Right renal pelvis (tissue), 4 donors: ENCODE data around the gene UBAP1. TPM values are rescaled to one million over a fixed set of nuclear protein-coding genes. Genes with fewer than 3 reads are reported as not detected.
"Not testable (repeated sequence)": the region's sequence is repeated elsewhere in the genome, so short reads cannot be mapped to it uniquely, and the experiment has no call there.

Experiments
- DNase-seq, 4 donors: peaks; one replicate each; pipeline ENCODE4 v3.0.0-alpha.2; 2013; ENCODE audit warnings: low read depth in 4 of 4, low spot score in 3 of 4, missing footprints in 1 of 4
- polyA plus RNA-seq, 4 donors: library from polyadenylated mRNA; unstranded; fragments of 120-200 nt; gene quantifications; one replicate each; pipeline ENCODE4 v1.2.1, GENCODE V29; 2013; ENCODE audit not compliant: insufficient read length in 4 of 4

Gene UBAP1
- polyA plus RNA-seq, 4 donors = 57.7 to 64.8 (median 64.0) TPM

DNA sequence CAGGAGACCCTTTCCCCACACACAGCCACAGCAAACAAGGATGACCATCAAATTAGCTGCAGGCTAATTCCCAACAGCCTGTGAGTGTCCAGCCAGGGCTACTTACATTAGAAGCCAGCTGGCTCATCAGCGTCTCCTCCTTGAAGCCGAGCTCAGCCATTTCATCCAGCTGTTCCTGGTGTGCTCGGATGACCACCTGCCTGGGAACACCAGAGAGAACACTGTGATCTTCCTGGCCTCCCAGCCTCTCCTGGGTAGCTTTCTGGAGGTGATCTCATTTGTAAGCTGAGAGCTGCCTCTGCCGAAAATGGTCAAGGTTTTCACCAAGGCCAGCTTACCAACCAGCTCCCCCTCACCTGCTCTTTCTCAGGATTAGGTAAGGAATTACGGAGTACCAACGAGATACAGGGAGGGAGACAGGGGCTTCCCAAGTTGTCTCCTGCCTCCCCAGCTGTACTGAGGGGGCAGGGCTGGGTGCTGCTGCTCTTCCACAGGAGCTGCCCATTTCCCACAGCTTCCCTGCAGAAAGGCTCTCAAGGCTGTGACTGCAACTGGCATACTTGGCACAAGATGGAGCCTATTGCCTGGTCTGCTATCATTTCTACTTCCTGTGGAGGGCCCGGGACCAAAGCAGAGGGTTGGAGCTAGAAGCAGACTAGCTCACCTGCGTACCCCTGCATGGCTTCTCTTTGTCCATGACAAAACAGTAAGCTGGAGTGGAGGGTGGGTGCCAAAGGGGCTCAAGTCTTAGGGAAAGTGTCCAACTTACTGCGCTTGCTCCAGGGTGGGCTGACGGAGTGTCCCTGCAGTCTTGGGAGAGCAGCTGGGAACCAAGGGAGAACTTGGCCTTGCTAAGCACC is 76.4 kb downstream of the UBAP1 start:
- DNase-seq = no peak

DNA sequence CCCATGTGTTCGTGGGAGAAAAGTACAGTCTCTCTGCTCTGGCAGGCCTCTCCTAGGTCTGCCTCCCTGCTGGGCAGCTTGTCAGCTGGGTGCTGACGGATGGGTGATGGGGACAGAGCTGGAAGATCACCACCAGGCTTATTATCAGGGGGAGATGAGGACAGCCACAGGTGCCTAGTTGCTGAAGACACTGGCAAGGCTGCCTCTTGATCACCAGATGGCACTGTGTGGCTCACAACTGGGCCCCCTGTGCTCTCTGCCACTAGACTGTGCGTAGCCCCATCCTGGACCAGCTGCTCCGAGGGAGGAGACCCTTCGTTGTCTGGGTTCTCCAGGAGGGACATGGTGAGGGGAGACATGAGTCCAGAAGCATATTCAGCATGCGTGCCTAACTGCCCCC is 77.3 kb downstream of the UBAP1 start:
- DNase-seq = no peak

DNA sequence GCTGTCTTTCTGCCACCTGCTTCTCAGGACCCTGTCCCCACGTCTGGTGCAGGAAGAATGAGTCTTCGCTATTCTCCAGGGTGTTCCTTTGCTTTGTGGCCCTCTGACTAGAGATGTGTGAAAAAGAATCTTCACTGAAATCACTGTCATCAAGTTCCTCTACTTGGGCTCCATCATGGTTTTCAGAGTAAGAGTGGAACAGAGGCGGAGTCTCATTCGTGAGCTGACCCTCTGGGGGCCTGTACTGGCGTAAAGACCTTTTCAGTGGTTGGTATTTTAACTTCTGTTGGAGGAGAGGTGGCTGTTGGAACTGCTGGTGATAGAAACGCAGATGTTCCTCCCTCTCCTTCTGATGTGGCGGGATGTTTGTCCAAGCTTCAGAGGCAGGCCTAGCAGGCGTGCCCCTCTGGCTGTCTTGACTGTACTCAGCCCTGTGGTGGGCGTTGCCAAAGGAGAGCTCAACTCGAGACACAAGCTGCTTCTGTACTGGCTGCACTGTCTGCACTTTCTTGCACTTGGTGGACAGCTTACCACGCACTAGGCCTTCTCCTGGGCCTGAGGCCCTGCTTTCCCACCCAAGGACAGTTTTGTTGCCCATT is 78.2 kb downstream of the UBAP1 start:
- no peak for DNase-seq

DNA sequence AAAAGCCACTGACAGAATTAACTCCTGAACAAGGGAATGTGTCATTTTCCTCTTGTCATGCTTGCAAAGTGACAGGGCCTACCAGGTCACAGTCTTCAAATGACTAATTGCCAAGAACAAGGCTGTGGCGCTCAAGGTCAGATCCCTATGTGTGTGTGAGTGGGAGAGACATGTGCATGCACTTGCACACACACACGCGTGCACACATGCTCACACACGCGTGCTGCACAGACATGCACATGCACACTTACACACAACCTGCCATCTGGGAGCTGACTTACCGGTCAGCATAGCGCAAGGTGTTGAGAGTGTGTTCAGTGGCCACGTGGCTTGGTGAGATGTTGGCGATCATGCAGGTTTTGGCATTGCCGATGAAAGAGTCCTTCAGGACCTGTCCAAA is 80.5 kb downstream of the UBAP1 start:
- DNase-seq = no peak

DNA sequence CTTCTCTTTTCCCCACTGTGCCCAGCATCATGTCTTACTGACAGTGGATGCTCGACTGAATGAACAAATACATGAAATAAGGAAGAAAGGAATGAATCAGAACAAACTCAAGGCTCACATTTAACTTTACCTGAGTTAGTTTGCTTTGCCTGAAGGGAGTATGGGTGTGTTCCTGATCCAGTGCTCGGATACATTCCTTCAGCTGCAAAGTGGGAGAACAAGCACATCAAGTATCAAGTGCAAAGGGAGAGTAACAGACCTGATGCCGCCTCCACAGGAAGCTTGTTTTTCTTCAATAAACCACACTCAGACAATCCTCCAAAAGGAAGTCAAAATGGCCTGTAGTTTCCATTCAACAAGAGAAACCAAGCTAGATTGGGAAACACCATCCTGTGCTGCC is 84.1 kb downstream of the UBAP1 start:
- no peak for DNase-seq

DNA sequence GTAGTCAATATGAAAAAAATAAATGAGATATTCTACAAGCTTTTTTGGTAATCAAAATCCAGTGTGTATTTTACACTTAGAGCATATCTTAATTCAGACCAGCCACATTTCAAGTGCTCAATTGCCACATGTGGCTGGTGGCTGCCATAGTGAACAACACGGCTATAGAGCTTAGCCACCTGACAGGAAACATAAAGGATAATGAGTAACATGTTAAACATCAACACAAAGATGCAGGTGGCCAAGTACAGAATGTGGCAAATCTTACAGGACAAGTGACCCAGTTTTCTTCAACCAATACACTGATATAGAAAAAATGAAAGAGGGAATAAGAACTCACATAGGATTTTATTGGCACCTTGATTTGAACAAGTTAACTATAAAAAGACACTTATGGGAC is 88.8 kb downstream of the UBAP1 start:
- DNase-seq = no peak

DNA sequence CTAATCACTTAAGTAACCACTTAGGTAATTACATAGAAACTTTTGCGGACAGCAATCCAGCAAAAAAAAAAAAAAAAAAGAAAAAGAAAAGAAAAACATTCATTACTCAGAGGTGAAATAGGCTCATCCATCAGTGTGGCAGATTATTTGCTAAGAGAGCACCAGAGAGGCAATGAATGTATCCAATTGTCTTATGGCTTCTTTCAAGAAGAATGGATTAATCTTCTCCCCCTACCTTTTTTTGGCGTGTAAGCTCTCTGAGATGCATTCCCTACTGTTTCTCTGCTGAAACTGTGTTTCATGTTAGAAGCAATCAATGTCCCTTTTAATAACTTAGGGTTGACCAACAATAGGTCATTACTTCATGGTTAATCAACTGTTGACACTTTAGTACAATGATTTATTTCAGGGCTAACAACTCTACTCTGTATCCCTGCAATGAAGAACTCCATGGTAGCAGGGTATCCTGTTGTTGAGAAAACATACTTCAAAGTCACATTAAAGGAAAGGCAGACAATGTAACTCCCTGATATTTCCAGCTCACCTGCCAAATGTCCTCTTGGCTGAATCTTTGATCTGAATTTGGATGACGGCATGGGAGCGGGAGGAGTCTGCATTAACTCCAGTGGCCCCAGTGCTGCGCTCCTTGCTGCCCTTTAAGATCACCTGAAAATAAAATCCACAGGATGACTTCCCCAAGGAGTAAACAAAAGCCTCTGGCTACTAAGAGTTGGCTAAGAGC is 92.6 kb downstream of the UBAP1 start:
- DNase-seq = peak in 1 of 4 donors; percentile 49

DNA sequence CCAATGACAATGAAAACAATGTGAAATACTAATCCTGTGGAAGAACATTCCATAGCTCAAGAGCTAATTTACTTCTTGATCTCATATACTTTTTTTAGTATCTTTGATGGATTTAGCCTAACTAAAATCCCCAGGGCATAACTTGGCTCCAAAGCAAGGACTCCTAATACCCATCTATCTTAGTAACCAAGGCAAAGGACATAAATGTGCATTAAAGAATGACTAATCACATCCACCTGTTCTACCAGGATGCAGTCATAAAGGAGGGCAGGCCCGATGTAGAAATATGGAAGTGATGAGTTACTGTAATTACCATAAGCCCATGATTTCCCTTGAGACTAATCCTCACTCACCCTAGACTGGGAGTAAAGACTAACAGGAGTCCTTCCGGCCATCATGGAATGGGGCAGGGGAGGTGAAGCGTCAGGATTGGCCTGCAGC is 93.3 kb downstream of the UBAP1 start:
- DNase-seq = peak in 1 of 4 donors; percentile 14

DNA sequence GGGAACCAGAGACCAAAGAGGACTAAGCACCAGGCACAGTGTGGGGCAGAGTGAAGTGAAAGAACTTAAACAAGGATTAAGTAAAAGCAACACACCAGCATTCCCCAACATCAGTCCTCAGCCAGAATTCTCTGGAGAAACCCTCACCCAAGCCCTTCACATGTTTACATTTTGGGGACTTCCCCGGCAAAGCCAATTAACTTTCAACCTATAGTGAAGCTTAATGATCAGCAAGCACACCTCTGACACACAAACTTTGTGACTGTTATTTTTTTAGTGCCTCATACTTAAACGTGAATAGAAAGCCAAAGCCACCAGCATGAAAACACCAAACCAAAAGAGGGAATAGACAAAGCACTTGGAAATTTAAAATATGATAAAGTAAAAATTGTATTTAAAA is 94.7 kb downstream of the UBAP1 start:
- DNase-seq = not testable (repeated sequence)

DNA sequence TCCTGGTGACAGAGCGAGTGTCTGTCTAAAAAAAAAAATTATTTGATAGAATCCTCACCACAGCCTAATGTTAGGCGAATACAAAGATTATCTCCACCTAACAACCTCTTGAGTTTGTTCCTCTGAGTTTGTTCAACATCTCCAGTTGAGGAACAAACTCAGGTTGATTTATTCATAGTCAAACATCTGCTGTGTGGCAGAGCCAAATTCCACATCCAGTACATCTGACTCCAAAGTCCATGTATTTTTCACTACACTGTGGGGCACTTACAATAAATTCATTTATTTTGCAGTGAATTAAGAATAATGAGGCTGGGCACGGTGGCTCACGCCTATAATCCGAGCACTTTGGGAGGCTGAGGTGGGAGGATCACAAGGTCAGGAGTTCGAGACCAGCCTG is 97.0 kb downstream of the UBAP1 start:
- DNase-seq = no peak

DNA sequence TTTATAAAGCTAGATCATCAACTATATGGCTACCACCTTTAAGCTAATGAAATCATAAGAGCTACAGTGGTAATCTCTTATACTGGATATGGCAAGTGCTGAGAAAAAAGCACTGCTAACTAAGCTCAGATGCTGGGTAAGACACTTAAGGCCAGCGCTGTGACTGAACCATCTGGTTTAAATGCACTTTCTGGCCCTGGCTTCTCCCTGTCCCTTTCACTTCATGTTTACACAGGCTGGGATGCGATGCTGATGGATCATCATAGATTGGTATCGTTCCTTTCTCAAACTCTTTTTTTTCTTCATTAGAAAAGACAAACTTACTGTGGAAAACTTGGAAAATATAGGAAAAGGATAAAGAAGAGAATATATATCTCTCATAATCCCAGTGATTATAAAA is 97.9 kb downstream of the UBAP1 start:
- no peak for DNase-seq

DNA sequence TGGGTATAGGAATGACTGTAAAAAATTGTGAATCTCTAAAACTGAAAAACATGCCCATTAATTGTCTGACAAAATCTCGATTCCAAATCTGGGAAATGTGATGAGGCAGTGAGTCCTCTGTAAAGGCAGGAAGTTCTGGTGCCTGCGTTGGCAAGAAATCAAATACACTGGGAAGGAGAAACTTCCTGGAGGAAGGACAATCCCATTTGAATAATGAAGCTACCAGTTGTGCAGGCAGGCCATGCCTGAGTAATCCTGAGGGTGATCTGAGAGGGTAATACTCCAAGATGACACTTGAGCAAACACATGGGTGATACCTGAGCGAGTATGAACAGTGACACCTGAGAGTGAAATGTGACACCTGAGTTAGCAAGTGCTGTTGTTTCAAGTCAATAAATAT is 100.6 kb downstream of the UBAP1 start:
- DNase-seq = peak in 2 of 4 donors; percentile 8 to 15

DNA sequence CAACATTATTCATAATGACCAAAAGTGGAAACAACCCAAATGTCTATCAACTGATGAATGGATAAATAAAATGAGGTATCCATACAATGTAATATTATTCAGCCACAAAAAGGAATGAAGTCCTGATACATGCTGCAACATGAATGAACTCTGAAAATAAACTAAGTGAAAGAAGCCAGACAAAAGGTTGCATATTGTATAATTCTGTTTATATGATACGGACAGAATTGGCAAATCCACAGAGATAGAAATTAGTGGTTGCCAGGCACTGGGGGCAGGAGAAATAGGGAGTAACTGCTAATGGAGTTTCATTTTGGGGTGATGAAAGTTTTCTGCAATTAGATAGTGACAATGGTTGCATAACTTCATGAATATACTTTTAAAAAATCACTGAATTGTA is 103.3 kb downstream of the UBAP1 start:
- no peak for DNase-seq

DNA sequence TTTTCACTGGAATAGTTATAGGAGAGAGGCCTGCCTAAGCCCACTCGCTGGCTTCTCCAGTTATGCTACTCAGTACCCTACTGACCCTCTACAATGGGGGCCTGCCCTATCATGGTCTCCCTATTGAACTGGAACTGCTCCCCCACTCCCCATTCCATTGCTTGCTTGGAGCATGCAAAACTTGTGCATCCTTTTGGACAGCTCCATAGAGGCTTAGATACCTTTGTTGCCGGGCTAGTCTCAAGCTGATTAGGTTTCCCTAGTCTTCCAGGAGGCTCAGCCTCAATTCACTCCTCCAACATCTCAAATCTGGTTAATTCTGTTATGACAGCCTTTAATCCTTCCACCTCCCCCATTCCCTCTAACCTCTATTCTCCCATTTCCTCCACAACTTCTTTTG is 110.3 kb downstream of the UBAP1 start:
- DNase-seq = no peak

DNA sequence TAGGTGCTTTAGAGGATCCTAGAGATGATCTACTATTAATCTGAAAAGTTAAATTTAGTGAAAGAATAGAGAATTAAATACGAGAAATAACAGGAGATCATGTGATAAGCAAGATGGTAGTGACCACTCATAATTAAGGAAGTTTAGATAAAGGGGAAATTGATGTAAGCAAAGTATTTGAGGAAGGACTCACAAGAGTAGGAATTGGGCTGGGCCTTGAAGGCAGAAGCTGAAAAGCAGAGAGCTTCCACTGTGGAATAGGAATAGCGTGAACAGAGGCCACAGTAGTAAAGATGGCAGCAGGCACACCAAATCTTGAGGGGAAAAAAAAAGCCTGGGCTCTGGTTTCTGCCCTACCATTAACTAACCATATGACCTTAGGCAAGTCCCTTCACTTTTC is 112.2 kb downstream of the UBAP1 start:
- no peak for DNase-seq

DNA sequence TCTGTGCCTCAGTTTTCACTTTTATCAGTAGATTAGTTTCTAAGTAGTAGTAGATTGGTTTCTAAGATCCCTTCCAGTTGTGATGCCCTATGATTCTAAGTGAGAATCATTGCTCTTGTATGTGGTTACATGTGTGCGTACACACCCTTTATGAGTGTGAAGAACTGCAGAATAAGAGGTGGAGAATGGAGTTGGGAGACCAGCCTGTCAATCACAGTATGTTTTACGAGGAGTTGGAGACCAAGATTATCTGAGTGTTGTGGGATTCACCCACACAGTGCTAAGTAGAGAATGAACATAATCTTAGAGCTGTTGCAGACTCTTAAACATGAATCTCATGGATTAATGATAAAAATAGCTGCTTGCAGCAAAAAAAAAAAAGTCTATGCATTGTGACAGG is 112.6 kb downstream of the UBAP1 start:
- no peak for DNase-seq

DNA sequence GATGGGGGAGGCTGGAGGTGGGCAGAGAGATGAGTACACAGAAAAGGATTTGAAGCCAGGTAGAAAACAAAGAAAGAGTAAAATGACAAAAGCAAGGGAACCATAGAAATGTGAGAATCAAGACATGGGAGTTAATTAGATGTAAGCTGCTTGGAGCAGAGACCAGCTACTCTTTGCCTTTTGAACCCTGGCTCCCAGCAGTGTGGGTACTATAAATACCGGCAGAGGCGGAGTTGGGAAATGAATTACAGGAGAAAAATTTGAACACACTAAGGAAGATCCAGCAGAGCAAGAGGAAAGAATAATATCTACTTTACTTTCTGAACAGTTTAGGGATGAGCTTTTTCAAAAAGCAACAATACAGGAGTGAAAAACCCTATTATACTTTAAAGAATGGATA is 113.7 kb downstream of the UBAP1 start:
- no peak for DNase-seq

DNA sequence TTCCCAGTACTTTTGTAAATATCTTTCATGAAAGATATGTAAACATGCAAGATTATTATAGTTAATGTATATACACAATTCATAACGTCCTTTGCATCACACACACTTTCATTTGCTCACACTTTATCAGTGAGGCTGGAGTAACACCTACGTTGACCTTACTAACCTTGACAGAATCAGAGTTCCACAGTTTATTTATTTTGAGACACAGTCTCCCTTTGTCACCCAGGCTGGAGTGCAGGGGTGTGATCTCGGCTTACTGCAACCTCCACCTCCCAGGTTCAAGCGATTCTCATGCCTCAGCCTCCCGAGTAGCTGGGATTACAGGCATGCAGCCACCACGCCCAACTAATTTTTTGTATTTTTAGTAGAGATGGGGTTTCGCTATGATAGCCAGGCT is 122.2 kb downstream of the UBAP1 start:
- not testable (repeated sequence) for DNase-seq
